Neural cell (in vitro differentiated cells): ENCODE results near the gene DRAP1. TPM values are rescaled to one million over a fixed set of nuclear protein-coding genes. Genes with fewer than 3 reads are reported as not detected.

Experiments
- H2AFZ ChIP-seq: fragments of 200-600, 300-800 bp; sonication (generic), shearing (Covaris generic); 2 replicates; pipeline ENCODE4 v1.6.0; 2014; ENCODE audit warnings: low read depth, mild to moderate bottlenecking, antibody characterized with exemption, low read length, moderate library complexity
- H3F3A ChIP-seq: fragments of 200-600 bp; shearing (Covaris generic); 2 replicates; pipeline ENCODE4 v1.6.1; 2016; ENCODE audit warnings: mild to moderate bottlenecking, moderate library complexity, mixed read lengths, antibody characterized with exemption, low read length; ENCODE audit not compliant: insufficient read depth, poor library complexity, severe bottlenecking
- H3K27ac ChIP-seq: fragments of 200-600, 300-800 bp; sonication (generic), shearing (Covaris generic); 2 replicates; pipeline ENCODE4 v1.5.1; 2014; ENCODE audit warnings: mild to moderate bottlenecking, low read length, moderate library complexity
- H3K27me3 ChIP-seq: fragments of 300-800, 200-600 bp; sonication (generic), shearing (Covaris generic); 2 replicates; pipeline ENCODE4 v1.6.0; 2014; ENCODE audit warnings: mild to moderate bottlenecking, low read depth, low read length, moderate library complexity; ENCODE audit not compliant: insufficient read depth
- H3K36me3 ChIP-seq: fragments of 300-800, 200-600 bp; sonication (generic), shearing (Covaris generic); 2 replicates; pipeline ENCODE4 v1.5.1; 2014; ENCODE audit warnings: mild to moderate bottlenecking, antibody characterized with exemption, low read length, moderate library complexity; ENCODE audit not compliant: insufficient read depth
- H3K4me2 ChIP-seq: fragments of 300-800, 200-600 bp; sonication (generic), shearing (Covaris generic); 2 replicates; pipeline ENCODE4 v1.6.0; 2014; ENCODE audit warnings: mild to moderate bottlenecking, low read length
- H3K4me3 ChIP-seq: fragments of 300-800, 200-600 bp; sonication (generic), shearing (Covaris generic); 2 replicates; pipeline ENCODE4 v1.5.1; 2014; ENCODE audit warnings: mild to moderate bottlenecking, low read length, moderate library complexity
- H3K79me2 ChIP-seq: fragments of 200-600 bp; shearing (Covaris generic); replicated peaks from 2 replicates; pipeline ENCODE4 v1.6.0; 2014; ENCODE audit warnings: mild to moderate bottlenecking, low read length, moderate library complexity; ENCODE audit not compliant: insufficient read depth
- H3K9ac ChIP-seq: fragments of 300-800, 200-600 bp; sonication (generic), shearing (Covaris generic); 2 replicates; pipeline ENCODE4 v1.6.1; 2016; ENCODE audit warnings: mild to moderate bottlenecking, low read length, mixed read lengths
- H3K9me2 ChIP-seq: fragments of 200-600 bp; shearing (Covaris generic); 2 replicates; pipeline ENCODE4 v1.6.1; 2016; ENCODE audit warnings: mild to moderate bottlenecking, low read length, mixed read lengths; ENCODE audit not compliant: insufficient read depth
- H3K9me3 ChIP-seq: fragments of 200-600, 300-800 bp; sonication (generic), shearing (Covaris generic); 2 replicates; pipeline ENCODE4 v1.6.1; 2016; ENCODE audit warnings: mild to moderate bottlenecking, mixed run types, low read length, moderate library complexity, mixed read lengths
- H4K20me1 ChIP-seq: fragments of 200-600 bp; shearing (Covaris generic); 2 replicates; pipeline ENCODE4 v1.6.1; 2016; ENCODE audit warnings: mild to moderate bottlenecking, mixed run types; ENCODE audit not compliant: insufficient read depth
- EP300 ChIP-seq: fragments of 450-650 bp; conservative IDR thresholded peaks from 2 replicates; pipeline ENCODE4 v1.6.1; 2014; ENCODE audit warnings: antibody characterized with exemption, mild to moderate bottlenecking, moderate library complexity; ENCODE audit not compliant: poor library complexity, severe bottlenecking
- EZH2 ChIP-seq: fragments of 200-600, 300-800 bp; shearing (Covaris generic), sonication (generic); IDR thresholded peaks from 2 replicates; pipeline ENCODE4 v1.6.1; 2014; ENCODE audit warnings: antibody characterized with exemption, low read length, borderline replicate concordance, mild to moderate bottlenecking; ENCODE audit not compliant: insufficient read depth, poor library complexity, severe bottlenecking
- MXI1 ChIP-seq: fragments of 450-650 bp; conservative IDR thresholded peaks from 2 replicates; pipeline ENCODE4 v1.6.1; 2014; ENCODE audit warnings: antibody characterized with exemption, mild to moderate bottlenecking; ENCODE audit not compliant: poor library complexity, severe bottlenecking
- POLR2AphosphoS5 ChIP-seq: IDR thresholded peaks from 2 replicates; pipeline ENCODE4 v1.6.1; 2012
- RAD21 ChIP-seq: fragments of 450-650 bp; conservative IDR thresholded peaks from 2 replicates; pipeline ENCODE4 v1.6.1; 2014; ENCODE audit warnings: antibody characterized with exemption, mild to moderate bottlenecking, moderate library complexity
- SMC3 ChIP-seq: fragments of 450-650 bp; conservative IDR thresholded peaks from 2 replicates; pipeline ENCODE4 v1.6.1; 2014; ENCODE audit warnings: antibody characterized with exemption, mild to moderate bottlenecking, moderate library complexity; ENCODE audit not compliant: poor library complexity
- TAF1 ChIP-seq: IDR thresholded peaks from 2 replicates; pipeline ENCODE4 v1.6.1; 2012; ENCODE audit warnings: low read depth
- polyA plus RNA-seq: library from polyadenylated mRNA; depleted of rRNA; stranded (reverse); fragments of >200 nt; gene quantifications from 2 replicates; pipeline ENCODE4 v1.2.3, GENCODE V29; 2014
- TF ChIP-seq, protein P1 (sequence below): IDR thresholded peaks from 2 replicates; pipeline ENCODE4 v1.6.1; 2012; ENCODE audit warnings: borderline replicate concordance
- TF ChIP-seq, protein P2 (sequence below): fragments of 450-650 bp; IDR thresholded peaks from 2 replicates; pipeline ENCODE4 v1.5.1; 2014; ENCODE audit warnings: antibody characterized with exemption, mild to moderate bottlenecking, moderate library complexity; ENCODE audit not compliant: poor library complexity, severe bottlenecking

The DRAP1 gene
- polyA plus RNA-seq, 1 donor from 2014 or later = 242 TPM

DNA sequence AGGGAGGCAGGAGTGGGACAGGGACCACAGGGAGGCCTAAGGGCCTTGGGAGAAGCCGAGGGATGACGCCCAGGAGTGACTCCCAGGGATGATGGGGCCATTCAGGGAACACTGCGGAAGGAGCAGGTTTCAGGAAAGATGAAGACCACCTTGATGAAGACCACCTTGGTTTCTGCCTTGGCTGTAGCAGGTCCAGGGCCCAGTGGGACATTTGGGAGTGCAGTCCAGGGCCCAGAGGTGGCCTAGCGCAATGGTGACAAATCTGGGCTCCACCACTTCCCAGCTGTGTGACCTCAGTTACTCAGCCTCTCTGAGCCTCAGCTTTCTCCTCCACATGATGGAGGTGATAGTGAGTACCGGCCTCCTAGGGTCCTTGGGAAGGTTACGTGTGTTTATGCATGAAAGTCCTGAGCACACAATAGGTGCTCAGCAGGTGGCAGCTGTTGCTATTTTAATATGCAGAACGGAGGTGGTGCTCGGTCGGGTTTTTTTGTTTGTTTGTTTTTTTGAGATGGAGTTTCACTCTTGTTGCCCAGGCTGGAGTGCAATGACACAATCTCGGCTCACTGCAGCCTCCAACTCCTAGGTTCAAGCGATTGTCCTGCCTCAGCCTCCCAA lies 26.8 kb downstream of the DRAP1 start:
- H3K36me3 ChIP-seq = no peaks in the 10 kb centered on the region
- no peak overlapping the region for H3K9ac ChIP-seq
- H3K4me2 ChIP-seq = no peak overlapping the region
- H3K79me2 ChIP-seq = no peaks in the 10 kb centered on the region
- no peaks in the 10 kb centered on the region for H4K20me1 ChIP-seq
- no peak overlapping the region for H2AFZ ChIP-seq
- TF ChIP-seq RAD21 = no peak
- H3F3A ChIP-seq = no peaks in the 10 kb centered on the region
- H3K27me3 ChIP-seq = no peaks in the 10 kb centered on the region
- H3K4me3 ChIP-seq = no peak overlapping the region
- H3K9me3 ChIP-seq = no peaks in the 10 kb centered on the region
- H3K27ac ChIP-seq = no peak overlapping the region
- H3K9me2 ChIP-seq = no peaks in the 10 kb centered on the region

DNA sequence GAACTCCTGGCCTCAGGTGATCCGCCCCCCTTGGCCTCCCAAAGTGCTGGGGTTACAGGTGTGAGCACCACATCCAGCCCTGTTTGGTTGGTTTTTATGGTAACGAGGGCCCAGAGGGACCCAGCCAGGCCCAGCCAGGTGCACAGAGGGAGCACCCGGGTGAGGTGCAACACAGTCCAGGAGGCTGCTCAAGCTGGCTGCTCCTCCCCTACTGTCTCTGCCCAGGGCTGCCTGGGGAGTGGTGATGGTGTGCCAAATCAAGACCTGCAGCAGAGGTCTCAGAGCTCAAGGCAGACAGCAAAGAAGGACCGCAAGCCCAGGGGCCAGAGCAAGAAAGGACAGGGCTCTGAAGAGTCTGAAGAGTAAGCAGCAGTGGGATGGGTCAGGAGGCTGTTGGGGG lies 27.4 kb downstream of the DRAP1 start:
- Histone ChIP-seq H4K20me1 (no peaks in the 10 kb centered on the region), H3K36me3 (no peaks in the 10 kb centered on the region), H3K27ac (no peak overlapping the region), H3K27me3 (no peaks in the 10 kb centered on the region), H2AFZ (no peak overlapping the region), H3K4me2 (no peak overlapping the region), H3K9me2 (no peaks in the 10 kb centered on the region), H3K79me2 (no peaks in the 10 kb centered on the region), H3K4me3 (no peak overlapping the region), H3K9me3 (no peaks in the 10 kb centered on the region), H3K9ac (no peak overlapping the region), H3F3A (no peaks in the 10 kb centered on the region)
- no peak for TF ChIP-seq EP300
- no peak for TF ChIP-seq SMC3
- no peak for TF ChIP-seq RAD21
- TF ChIP-seq TAF1 = no peak
- no peak for TF ChIP-seq EZH2
- TF ChIP-seq, protein P1, sequence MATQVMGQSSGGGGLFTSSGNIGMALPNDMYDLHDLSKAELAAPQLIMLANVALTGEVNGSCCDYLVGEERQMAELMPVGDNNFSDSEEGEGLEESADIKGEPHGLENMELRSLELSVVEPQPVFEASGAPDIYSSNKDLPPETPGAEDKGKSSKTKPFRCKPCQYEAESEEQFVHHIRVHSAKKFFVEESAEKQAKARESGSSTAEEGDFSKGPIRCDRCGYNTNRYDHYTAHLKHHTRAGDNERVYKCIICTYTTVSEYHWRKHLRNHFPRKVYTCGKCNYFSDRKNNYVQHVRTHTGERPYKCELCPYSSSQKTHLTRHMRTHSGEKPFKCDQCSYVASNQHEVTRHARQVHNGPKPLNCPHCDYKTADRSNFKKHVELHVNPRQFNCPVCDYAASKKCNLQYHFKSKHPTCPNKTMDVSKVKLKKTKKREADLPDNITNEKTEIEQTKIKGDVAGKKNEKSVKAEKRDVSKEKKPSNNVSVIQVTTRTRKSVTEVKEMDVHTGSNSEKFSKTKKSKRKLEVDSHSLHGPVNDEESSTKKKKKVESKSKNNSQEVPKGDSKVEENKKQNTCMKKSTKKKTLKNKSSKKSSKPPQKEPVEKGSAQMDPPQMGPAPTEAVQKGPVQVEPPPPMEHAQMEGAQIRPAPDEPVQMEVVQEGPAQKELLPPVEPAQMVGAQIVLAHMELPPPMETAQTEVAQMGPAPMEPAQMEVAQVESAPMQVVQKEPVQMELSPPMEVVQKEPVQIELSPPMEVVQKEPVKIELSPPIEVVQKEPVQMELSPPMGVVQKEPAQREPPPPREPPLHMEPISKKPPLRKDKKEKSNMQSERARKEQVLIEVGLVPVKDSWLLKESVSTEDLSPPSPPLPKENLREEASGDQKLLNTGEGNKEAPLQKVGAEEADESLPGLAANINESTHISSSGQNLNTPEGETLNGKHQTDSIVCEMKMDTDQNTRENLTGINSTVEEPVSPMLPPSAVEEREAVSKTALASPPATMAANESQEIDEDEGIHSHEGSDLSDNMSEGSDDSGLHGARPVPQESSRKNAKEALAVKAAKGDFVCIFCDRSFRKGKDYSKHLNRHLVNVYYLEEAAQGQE = no peak
- no peak for TF ChIP-seq MXI1

DNA sequence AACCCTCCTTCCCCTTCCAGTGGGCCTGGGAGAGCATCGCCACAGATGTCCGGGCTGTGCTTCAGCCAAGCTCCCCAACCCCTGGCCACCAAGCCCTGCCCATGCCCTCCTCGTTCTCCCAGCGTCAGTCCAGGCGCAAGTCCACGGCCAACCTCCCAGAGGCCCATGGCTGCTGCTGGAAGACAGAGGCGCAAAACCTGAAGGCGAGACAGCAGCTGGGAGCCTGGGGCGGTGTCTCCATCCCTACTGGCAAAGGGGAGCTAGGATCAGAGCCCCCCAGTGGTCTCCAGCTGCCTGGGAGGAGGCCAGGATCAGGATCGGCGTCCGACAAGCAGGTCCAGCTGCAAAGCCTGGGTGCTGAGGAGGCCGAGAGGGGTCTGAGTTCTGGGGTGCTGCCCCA lies 27.9 kb downstream of the DRAP1 start:
- TF ChIP-seq SMC3 (no peak), POLR2AphosphoS5 (no peak), RAD21 (no peak), EP300 (no peak), TAF1 (no peak), EZH2 (no peak), MXI1 (no peak)
- TF ChIP-seq, protein P1 = no peak
- TF ChIP-seq, protein P2, sequence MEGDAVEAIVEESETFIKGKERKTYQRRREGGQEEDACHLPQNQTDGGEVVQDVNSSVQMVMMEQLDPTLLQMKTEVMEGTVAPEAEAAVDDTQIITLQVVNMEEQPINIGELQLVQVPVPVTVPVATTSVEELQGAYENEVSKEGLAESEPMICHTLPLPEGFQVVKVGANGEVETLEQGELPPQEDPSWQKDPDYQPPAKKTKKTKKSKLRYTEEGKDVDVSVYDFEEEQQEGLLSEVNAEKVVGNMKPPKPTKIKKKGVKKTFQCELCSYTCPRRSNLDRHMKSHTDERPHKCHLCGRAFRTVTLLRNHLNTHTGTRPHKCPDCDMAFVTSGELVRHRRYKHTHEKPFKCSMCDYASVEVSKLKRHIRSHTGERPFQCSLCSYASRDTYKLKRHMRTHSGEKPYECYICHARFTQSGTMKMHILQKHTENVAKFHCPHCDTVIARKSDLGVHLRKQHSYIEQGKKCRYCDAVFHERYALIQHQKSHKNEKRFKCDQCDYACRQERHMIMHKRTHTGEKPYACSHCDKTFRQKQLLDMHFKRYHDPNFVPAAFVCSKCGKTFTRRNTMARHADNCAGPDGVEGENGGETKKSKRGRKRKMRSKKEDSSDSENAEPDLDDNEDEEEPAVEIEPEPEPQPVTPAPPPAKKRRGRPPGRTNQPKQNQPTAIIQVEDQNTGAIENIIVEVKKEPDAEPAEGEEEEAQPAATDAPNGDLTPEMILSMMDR = no peak
- H3K9ac ChIP-seq = no peak overlapping the region
- H3K4me3 ChIP-seq = no peak overlapping the region
- no peak overlapping the region for H3K4me2 ChIP-seq
- H3K9me3 ChIP-seq = no peaks in the 10 kb centered on the region
- H3F3A ChIP-seq = no peaks in the 10 kb centered on the region
- no peaks in the 10 kb centered on the region for H3K79me2 ChIP-seq
- H3K27me3 ChIP-seq = no peaks in the 10 kb centered on the region
- H3K9me2 ChIP-seq = no peaks in the 10 kb centered on the region
- H4K20me1 ChIP-seq = no peaks in the 10 kb centered on the region
- no peaks in the 10 kb centered on the region for H3K36me3 ChIP-seq
- no peak overlapping the region for H3K27ac ChIP-seq
- no peak overlapping the region for H2AFZ ChIP-seq
